Activated T-cell treated with anti-CD3 and anti-CD28 coated beads, Interleukin-2, amount 50 U/mL, for 24 hours (primary cell): ENCODE results near the gene CHRM4.
"Not testable (repeated sequence)": the region's sequence is repeated elsewhere in the genome, so short reads cannot be mapped to it uniquely, and the experiment has no call there.

Experiments
- DNase-seq: peaks from one replicate; pipeline ENCODE4 v3.0.0-alpha.2; 2020
- H3K27ac Mint-ChIP-seq: 2 replicates; pipeline ENCODE4 v1.8.0; 2020; ENCODE audit warnings: mild to moderate bottlenecking, mixed read lengths
- H3K27me3 Mint-ChIP-seq: 2 replicates; pipeline ENCODE4 v1.8.0; 2020; ENCODE audit warnings: mixed read lengths
- H3K36me3 Mint-ChIP-seq: 2 replicates; pipeline ENCODE4 v1.8.0; 2020; ENCODE audit warnings: low read depth, mixed read lengths
- H3K4me1 Mint-ChIP-seq: 2 replicates; pipeline ENCODE4 v1.8.0; 2020; ENCODE audit warnings: low read depth, mixed read lengths
- H3K4me3 Mint-ChIP-seq: 2 replicates; pipeline ENCODE4 v1.8.0; 2020; ENCODE audit warnings: mild to moderate bottlenecking, moderate library complexity, mixed read lengths
- H3K9me3 Mint-ChIP-seq: 2 replicates; pipeline ENCODE4 v1.8.0; 2020; ENCODE audit warnings: mixed read lengths

The CHRM4 gene

GRCh38 chr11:46373787-46374740 lies 17.5 kb downstream of the CHRM4 start:
- Mint-ChIP-seq H3K27me3 (no peaks in the 10 kb centered on the region), H3K36me3 (peaks cover 92% of the 10 kb centered on the region), H3K9me3 (no peaks in the 10 kb centered on the region), H3K27ac (no peak overlapping the region), H3K4me1 (peaks cover 8% of the 10 kb centered on the region), H3K4me3 (no peak overlapping the region)
- no peak for DNase-seq

GRCh38 chr11:46372501-46372900 lies 19.1 kb downstream of the CHRM4 start:
- H3K9me3 Mint-ChIP-seq, DNase-seq, H3K4me3 Mint-ChIP-seq, H3K27me3 Mint-ChIP-seq: not testable (repeated sequence)
- peaks cover 91% of the 10 kb centered on the region for H3K36me3 Mint-ChIP-seq
- H3K27ac Mint-ChIP-seq: peak overlapping the region; percentile 76
- peaks cover 15% of the 10 kb centered on the region for H3K4me1 Mint-ChIP-seq

- Mint-ChIP-seq H3K4me3 (no peak overlapping the region), H3K27ac (peak overlapping the region; percentile 76), H3K27me3 (no peaks in the 10 kb centered on the region), H3K9me3 (no peaks in the 10 kb centered on the region), H3K36me3 (peaks cover 87% of the 10 kb centered on the region), H3K4me1 (peaks cover 19% of the 10 kb centered on the region)
- no peak for DNase-seq
Measured at GRCh38 chr11:46372086-46372485, 19.5 kb downstream of the CHRM4 start.

GRCh38 chr11:46371262-46371661 lies 20.3 kb downstream of the CHRM4 start:
- H3K27me3 Mint-ChIP-seq, H3K9me3 Mint-ChIP-seq, H3K4me3 Mint-ChIP-seq, DNase-seq, H3K27ac Mint-ChIP-seq: not testable (repeated sequence)
- Mint-ChIP-seq H3K4me1 (peaks cover 24% of the 10 kb centered on the region), H3K36me3 (peaks cover 81% of the 10 kb centered on the region)

GRCh38 chr11:46370253-46370652 lies 21.3 kb downstream of the CHRM4 start:
- Mint-ChIP-seq H3K27ac (peak overlapping the region; percentile 71), H3K9me3 (no peaks in the 10 kb centered on the region), H3K27me3 (no peaks in the 10 kb centered on the region), H3K4me3 (no peak overlapping the region), H3K4me1 (peaks cover 32% of the 10 kb centered on the region), H3K36me3 (peaks cover 74% of the 10 kb centered on the region)
- no peak for DNase-seq

GRCh38 chr11:46369458-46370152 lies 22.0 kb downstream of the CHRM4 start:
- peak; percentile 74 for DNase-seq
- no peak overlapping the region for H3K4me3 Mint-ChIP-seq
- peaks cover 39% of the 10 kb centered on the region for H3K4me1 Mint-ChIP-seq
- no peaks in the 10 kb centered on the region for H3K27me3 Mint-ChIP-seq
- H3K9me3 Mint-ChIP-seq: no peaks in the 10 kb centered on the region
- peak overlapping the region; percentile 76 for H3K27ac Mint-ChIP-seq
- H3K36me3 Mint-ChIP-seq: peaks cover 74% of the 10 kb centered on the region

GRCh38 chr11:46367916-46368267 lies 23.7 kb downstream of the CHRM4 start:
- Mint-ChIP-seq H3K4me1 (peaks cover 50% of the 10 kb centered on the region), H3K9me3 (no peaks in the 10 kb centered on the region), H3K4me3 (no peak overlapping the region), H3K36me3 (peaks cover 73% of the 10 kb centered on the region), H3K27ac (peak overlapping the region; percentile 76), H3K27me3 (no peaks in the 10 kb centered on the region)
- no peak for DNase-seq

- no peaks in the 10 kb centered on the region for H3K27me3 Mint-ChIP-seq
- no peaks in the 10 kb centered on the region for H3K9me3 Mint-ChIP-seq
- H3K27ac Mint-ChIP-seq: peak overlapping the region; percentile 90
- peaks cover 74% of the 10 kb centered on the region for H3K36me3 Mint-ChIP-seq
- DNase-seq: peak; percentile 86
- peak overlapping the region; percentile 29 for H3K4me3 Mint-ChIP-seq
- peaks cover 55% of the 10 kb centered on the region for H3K4me1 Mint-ChIP-seq
Measured at GRCh38 chr11:46367244-46367915, 24.2 kb downstream of the CHRM4 start.

GRCh38 chr11:46366661-46367161 lies 24.9 kb downstream of the CHRM4 start:
- peak overlapping the region; percentile 90 for H3K27ac Mint-ChIP-seq
- H3K27me3 Mint-ChIP-seq: no peaks in the 10 kb centered on the region
- peaks cover 62% of the 10 kb centered on the region for H3K4me1 Mint-ChIP-seq
- peaks cover 68% of the 10 kb centered on the region for H3K36me3 Mint-ChIP-seq
- no peak overlapping the region for H3K4me3 Mint-ChIP-seq
- H3K9me3 Mint-ChIP-seq: no peaks in the 10 kb centered on the region
- no peak for DNase-seq

GRCh38 chr11:46366260-46366659 lies 25.3 kb downstream of the CHRM4 start:
- no peaks in the 10 kb centered on the region for H3K9me3 Mint-ChIP-seq
- no peak for DNase-seq
- peaks cover 66% of the 10 kb centered on the region for H3K4me1 Mint-ChIP-seq
- no peak overlapping the region for H3K4me3 Mint-ChIP-seq
- H3K27me3 Mint-ChIP-seq: no peaks in the 10 kb centered on the region
- H3K27ac Mint-ChIP-seq: peak overlapping the region; percentile 96
- peaks cover 64% of the 10 kb centered on the region for H3K36me3 Mint-ChIP-seq

GRCh38 chr11:46364791-46365190 lies 26.8 kb downstream of the CHRM4 start:
- peaks cover 54% of the 10 kb centered on the region for H3K36me3 Mint-ChIP-seq
- DNase-seq: no peak
- H3K9me3 Mint-ChIP-seq: no peaks in the 10 kb centered on the region
- peaks cover 77% of the 10 kb centered on the region for H3K4me1 Mint-ChIP-seq
- no peaks in the 10 kb centered on the region for H3K27me3 Mint-ChIP-seq
- peak overlapping the region; percentile 96 for H3K27ac Mint-ChIP-seq
- H3K4me3 Mint-ChIP-seq: no peak overlapping the region

GRCh38 chr11:46364056-46364455 lies 27.5 kb downstream of the CHRM4 start:
- no peak overlapping the region for H3K4me3 Mint-ChIP-seq
- H3K36me3 Mint-ChIP-seq: peaks cover 47% of the 10 kb centered on the region
- no peaks in the 10 kb centered on the region for H3K27me3 Mint-ChIP-seq
- no peaks in the 10 kb centered on the region for H3K9me3 Mint-ChIP-seq
- H3K27ac Mint-ChIP-seq: peak overlapping the region; percentile 96
- peaks cover 72% of the 10 kb centered on the region for H3K4me1 Mint-ChIP-seq
- no peak for DNase-seq

- DNase-seq: no peak
- Mint-ChIP-seq H3K4me1 (peaks cover 75% of the 10 kb centered on the region), H3K27me3 (no peaks in the 10 kb centered on the region), H3K36me3 (peaks cover 41% of the 10 kb centered on the region), H3K27ac (peak overlapping the region; percentile 96), H3K9me3 (no peaks in the 10 kb centered on the region), H3K4me3 (no peak overlapping the region)
Measured at GRCh38 chr11:46363455-46364005, 28.0 kb downstream of the CHRM4 start.

GRCh38 chr11:46363031-46363407 lies 28.6 kb downstream of the CHRM4 start:
- H3K4me1 Mint-ChIP-seq: peaks cover 76% of the 10 kb centered on the region

More at GRCh38 chr11:46363031-46363407, 28.6 kb downstream of the CHRM4 start:
- H3K4me3 Mint-ChIP-seq: peak overlapping the region; percentile 38
- H3K27me3 Mint-ChIP-seq: no peaks in the 10 kb centered on the region
- H3K36me3 Mint-ChIP-seq: peaks cover 36% of the 10 kb centered on the region
- DNase-seq: no peak
- peak overlapping the region; percentile 96 for H3K27ac Mint-ChIP-seq
- H3K9me3 Mint-ChIP-seq: no peaks in the 10 kb centered on the region
